Measurements from ENCODE around the gene PFKFB3. TPM values are rescaled to one million over a fixed set of nuclear protein-coding genes. Genes with fewer than 3 reads are reported as not detected.
"Not testable (repeated sequence)": the region's sequence is repeated elsewhere in the genome, so short reads cannot be mapped to it uniquely, and the experiment has no call there.

Gene PFKFB3
- total RNA-seq, 1 donor from 2014 or later: 44.5 TPM

DNA sequence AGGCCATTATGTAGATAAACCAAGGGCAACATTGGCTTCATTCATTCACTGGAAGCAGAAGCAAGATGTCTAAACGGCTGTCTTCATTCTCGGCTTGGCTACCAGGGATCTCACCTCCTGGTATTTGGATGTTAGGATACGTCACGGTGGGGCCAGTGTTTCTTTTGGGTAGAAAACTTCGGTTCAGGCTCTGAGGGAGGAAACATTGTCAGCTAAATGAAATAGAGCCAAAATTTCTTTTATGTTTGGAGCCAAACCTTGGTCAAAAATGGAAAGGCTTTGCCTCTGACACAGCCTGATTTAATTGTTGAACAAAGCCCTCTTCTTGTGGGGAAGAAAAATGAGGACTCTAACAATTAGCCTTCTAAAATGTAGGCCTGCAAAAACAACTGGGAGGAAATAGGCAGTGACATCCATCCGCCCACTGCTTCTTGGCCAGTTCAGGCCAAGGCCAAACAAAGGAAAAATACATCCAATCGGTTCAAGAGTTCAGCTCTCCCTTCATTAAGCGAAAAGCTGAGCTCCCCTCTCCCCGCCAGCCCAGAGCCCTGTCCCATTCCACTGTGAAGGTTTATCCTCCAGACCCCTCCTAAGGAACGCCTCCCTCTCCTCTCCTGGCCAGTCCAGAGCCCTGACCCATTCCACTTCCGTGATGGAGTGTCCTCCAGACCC lies 44.4 kb downstream of the PFKFB3 start:
- Histone ChIP-seq H3K36me3 (ENCODE audit: control insufficient read depth, insufficient read depth, low read length) (no peaks in the 10 kb centered on the region), H3K27me3 (ENCODE audit: control insufficient read depth, insufficient read depth, low read length) (no peaks in the 10 kb centered on the region), H3K4me3 (ENCODE audit: low read depth, low read length) (no peak overlapping the region)
- DNase-seq (ENCODE audit: low read depth): no peak
- TF ChIP-seq, protein P1, sequence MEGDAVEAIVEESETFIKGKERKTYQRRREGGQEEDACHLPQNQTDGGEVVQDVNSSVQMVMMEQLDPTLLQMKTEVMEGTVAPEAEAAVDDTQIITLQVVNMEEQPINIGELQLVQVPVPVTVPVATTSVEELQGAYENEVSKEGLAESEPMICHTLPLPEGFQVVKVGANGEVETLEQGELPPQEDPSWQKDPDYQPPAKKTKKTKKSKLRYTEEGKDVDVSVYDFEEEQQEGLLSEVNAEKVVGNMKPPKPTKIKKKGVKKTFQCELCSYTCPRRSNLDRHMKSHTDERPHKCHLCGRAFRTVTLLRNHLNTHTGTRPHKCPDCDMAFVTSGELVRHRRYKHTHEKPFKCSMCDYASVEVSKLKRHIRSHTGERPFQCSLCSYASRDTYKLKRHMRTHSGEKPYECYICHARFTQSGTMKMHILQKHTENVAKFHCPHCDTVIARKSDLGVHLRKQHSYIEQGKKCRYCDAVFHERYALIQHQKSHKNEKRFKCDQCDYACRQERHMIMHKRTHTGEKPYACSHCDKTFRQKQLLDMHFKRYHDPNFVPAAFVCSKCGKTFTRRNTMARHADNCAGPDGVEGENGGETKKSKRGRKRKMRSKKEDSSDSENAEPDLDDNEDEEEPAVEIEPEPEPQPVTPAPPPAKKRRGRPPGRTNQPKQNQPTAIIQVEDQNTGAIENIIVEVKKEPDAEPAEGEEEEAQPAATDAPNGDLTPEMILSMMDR (IDR thresholded peaks at IDR 0.05; ENCODE audit: insufficient read depth, low read length, poor library complexity, severe bottlenecking): no peak

DNA sequence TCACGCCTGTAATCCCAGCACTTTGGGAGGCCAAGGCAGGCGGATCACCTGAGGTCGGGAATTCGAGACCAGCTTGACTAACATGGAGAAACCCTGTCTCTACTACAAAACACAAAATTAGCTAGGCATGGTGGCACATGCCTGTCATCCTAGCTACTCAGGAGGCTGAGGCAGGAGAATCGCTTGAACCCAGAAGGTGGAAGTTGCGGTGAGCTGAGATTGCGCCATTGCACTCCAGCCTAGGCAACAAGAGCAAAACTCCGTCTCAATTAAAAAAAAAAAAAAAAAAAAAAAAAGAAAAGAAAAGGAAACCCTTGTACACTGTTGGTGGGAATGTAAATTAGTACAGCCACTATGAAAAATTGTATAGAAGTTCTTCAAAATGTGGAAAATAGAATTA lies 46.2 kb downstream of the PFKFB3 start:
- DNase-seq (ENCODE audit: low read depth); H3K27me3 ChIP-seq (ENCODE audit: control insufficient read depth, insufficient read depth, low read length); H3K36me3 ChIP-seq (ENCODE audit: control insufficient read depth, insufficient read depth, low read length); H3K4me3 ChIP-seq (ENCODE audit: low read depth, low read length): not testable (repeated sequence)

DNA sequence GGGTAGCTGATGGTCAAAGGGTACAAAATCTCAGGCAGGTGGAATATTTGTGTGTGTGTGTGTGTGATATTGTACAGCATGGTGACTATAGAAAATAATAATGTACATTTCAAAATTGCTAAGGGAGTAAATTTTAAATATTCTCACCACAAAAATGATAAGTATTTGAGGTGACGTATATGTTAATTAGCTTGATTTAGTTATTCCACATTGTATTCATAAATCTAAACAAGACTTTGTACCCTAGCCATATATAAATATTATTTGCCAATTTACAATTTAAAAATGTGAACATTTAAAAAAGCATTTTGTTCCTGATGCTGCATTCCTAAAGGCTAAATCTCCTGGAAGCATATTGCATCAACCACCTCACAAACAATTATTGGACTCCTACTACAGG lies 47.0 kb downstream of the PFKFB3 start:
- H3K36me3 ChIP-seq (ENCODE audit: control insufficient read depth, insufficient read depth, low read length): no peaks in the 10 kb centered on the region
- DNase-seq (ENCODE audit: low read depth): no peak
- no peak overlapping the region for H3K4me3 ChIP-seq (ENCODE audit: low read depth, low read length)
- H3K27me3 ChIP-seq (ENCODE audit: control insufficient read depth, insufficient read depth, low read length): no peaks in the 10 kb centered on the region
- TF ChIP-seq, protein P1 (IDR thresholded peaks at IDR 0.05; ENCODE audit: insufficient read depth, low read length, poor library complexity, severe bottlenecking): no peak

DNA sequence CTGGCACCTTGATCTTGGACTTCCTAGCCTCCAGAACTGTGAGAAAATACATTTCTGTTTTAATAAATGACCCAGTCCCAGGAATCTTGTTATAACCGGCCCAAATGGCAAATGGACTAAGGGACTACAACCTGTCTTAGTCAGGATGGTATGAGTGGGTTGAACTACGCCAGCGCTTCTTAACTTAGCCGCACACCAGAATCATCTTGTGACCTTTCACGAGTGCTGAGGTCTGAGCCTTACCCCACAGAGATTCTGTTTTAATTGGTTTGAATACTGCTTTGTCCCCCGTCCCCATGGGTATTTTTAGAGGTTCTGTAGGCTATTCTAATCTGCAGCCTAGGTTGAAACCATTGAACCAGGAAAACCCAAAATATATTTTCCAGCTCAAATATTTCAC lies 48.0 kb downstream of the PFKFB3 start:
- DNase-seq (ENCODE audit: low read depth): no peak
- TF ChIP-seq, protein P1 (IDR thresholded peaks at IDR 0.05; ENCODE audit: insufficient read depth, low read length, poor library complexity, severe bottlenecking): no peak
- H3K4me3 ChIP-seq (ENCODE audit: low read depth, low read length): no peak overlapping the region
- no peaks in the 10 kb centered on the region for H3K36me3 ChIP-seq (ENCODE audit: control insufficient read depth, insufficient read depth, low read length)
- H3K27me3 ChIP-seq (ENCODE audit: control insufficient read depth, insufficient read depth, low read length): no peaks in the 10 kb centered on the region

DNA sequence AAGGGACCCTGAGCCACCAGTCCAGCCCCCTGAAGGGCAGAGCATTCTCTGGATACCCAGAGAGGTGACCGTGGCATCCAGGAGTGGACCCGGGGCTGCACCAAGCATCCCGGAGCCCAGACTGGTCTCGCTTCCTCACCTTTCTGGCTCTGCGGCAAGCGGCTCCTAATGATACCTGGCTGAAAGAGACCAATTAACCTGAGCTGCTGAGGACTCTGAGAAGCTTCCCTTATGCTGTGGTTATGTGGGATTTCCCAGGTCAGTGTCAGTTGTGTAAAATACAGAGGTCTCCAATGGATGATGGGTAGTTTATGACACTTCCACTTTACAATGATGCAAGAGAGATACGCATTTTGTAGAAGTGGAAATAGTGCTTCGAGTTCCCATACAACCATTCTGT lies 51.5 kb downstream of the PFKFB3 start:
- TF ChIP-seq, protein P1 (IDR thresholded peaks at IDR 0.05; ENCODE audit: insufficient read depth, low read length, poor library complexity, severe bottlenecking): no peak
- DNase-seq (ENCODE audit: low read depth): no peak

DNA sequence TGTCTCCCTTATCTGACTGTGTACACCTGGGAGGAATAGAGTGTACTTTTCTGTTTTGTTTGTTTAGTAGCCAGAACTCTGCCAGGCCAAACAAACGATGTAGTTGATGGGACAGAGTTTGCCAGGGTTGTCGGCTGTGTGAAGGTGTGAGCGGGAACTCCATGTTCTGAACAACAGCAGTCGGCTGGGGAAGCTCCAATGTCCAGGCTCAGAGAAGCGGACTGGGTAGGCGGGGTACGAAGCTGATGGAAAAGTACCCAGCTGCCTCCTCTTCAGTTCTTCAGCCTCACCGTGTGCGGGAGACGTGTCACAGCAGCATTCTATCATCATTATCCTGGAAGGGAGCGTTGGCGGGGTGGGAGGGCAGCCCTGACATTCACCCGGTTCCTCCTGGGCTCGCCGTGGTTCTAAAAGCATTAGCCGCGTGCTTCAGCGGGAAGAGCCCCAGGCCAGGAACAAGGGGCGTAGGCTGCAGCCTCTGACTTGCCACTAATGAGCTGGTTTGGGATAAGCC lies 52.9 kb downstream of the PFKFB3 start:
- Histone ChIP-seq H3K4me3 (ENCODE audit: low read depth, low read length) (no peak overlapping the region), H3K36me3 (ENCODE audit: control insufficient read depth, insufficient read depth, low read length) (no peaks in the 10 kb centered on the region), H3K27me3 (ENCODE audit: control insufficient read depth, insufficient read depth, low read length) (no peaks in the 10 kb centered on the region)
- no peak for DNase-seq (ENCODE audit: low read depth)
- TF ChIP-seq, protein P1 (IDR thresholded peaks at IDR 0.05; ENCODE audit: insufficient read depth, low read length, poor library complexity, severe bottlenecking): no peak

More for the DNA sequence above, 51.5 kb downstream of the PFKFB3 start:
- no peaks in the 10 kb centered on the region for H3K27me3 ChIP-seq (ENCODE audit: control insufficient read depth, insufficient read depth, low read length)
- no peak overlapping the region for H3K4me3 ChIP-seq (ENCODE audit: low read depth, low read length)
- H3K36me3 ChIP-seq (ENCODE audit: control insufficient read depth, insufficient read depth, low read length): no peaks in the 10 kb centered on the region

All from kidney epithelial cell (primary cell).